NCI-H748 (cell line): ENCODE results near the gene LPGAT1.
A peak's percentile ranks its signal among the peaks of the same experiment; 100 is the strongest.

Source experiments
- DNase-seq: peaks from one replicate; lab custom pipeline; 2025; ENCODE audit not compliant: unreplicated experiment; lab: John Stamatoyannopoulos, UW

The LPGAT1 gene

GRCh38 chr1:211829343-211830054 lies 1.1 kb downstream of the LPGAT1 start:
- DNase-seq: peak; percentile 52

DNA sequence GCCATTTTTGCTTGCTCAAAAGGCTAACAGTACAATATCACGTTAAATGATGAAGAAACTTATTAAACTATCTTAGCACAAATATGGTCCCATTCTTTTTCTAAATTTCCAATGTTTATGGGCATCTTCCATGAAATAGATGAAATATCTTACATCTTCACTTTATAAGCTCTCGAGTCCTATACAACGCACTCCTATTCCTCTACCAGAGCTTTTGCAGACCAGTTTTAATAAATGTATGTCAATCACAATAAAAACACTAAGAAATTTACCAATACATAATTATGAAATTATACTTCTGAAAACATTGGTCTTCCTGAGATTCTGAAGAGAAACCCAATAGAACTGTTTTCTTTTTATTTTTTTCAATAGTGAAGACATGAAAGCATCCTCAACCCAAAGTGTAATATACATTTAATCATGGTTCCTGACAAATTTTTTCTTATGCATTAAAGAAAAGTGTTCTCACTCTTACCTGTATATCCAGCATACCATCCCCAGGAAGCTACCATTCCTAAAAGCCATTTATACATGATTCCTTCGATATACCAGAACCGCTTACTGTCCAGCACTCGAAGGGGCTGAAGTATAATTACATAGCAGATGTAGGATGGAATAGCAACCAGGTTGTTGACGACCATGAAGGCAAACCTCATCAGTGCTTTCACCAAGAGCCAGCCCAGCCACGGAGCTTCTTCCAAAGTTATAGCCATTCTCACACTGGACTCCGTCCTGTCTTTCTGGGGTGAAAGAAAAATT lies 1.8 kb downstream of the LPGAT1 start:
- DNase-seq: peak; percentile 46

DNA sequence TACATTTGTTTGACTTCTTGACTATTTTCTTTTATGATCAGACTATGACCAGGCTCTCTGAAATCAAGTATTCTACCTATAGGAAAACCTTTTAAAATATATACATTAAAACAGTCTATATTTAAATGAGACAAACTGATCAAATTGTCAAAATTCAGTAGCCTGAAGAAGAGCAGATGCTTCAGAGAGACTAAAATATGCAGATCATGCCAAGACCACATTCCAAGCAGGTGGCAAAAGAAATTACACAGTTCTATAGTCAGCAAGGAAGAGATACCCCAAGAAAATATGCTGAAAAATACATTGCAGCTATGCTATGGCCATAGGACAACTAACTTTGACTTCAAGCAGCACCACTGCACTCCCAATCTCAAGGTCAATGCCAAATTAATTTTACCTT lies 3.5 kb downstream of the LPGAT1 start:
- DNase-seq: no peak

GRCh38 chr1:211825980-211826379 lies 4.6 kb downstream of the LPGAT1 start:
- no peak for DNase-seq

DNA sequence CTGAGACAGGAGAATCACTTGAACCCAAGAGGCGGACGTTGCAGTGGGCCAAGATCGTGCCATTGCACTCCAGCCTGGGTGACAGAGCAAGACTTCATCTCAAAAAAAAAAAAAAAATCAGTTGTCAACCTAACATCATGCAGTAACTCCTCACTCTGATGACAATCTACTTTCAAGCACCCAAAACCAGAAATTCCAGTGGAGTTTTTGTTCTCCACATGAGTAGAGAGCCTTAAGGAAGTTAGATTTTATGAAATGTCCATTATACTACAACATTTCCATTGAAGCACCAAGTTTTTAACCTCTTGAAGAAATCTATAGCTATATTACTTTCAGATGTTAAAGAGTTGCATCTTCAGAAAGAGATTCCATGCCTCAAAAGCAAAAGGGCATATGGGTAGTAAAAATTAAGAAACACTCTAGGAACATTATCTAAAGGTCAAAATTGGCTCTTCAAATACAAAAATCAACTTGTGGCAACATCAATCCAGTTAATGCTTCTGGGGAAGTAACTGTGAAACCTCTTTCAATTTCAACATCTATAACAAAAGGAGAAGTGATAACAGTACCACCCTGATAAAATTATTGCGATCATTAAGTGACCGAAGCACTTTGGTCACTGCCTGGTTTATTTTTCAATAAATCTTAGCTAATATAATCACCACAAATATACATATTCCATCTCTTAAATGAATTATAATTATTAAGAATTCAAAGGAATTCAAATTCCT lies 7.7 kb downstream of the LPGAT1 start:
- DNase-seq: no peak

DNA sequence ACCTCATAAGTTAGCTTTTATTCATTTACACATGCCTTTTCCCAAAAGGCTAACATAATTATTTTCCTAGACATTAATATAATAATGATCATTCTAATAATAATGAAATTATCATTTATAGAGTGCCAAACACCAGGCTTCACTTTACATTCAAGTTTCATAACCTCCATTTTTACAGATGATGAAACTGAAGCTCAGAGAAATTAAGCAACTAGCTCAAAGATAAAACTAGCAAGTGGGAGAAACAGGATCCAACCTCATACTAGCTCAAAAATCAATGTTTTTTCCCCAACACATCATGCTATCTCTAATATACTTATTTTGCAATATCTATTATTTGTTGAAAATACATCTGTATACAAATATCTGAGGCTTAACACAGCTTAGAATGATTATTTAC lies 14.0 kb downstream of the LPGAT1 start:
- DNase-seq: no peak

DNA sequence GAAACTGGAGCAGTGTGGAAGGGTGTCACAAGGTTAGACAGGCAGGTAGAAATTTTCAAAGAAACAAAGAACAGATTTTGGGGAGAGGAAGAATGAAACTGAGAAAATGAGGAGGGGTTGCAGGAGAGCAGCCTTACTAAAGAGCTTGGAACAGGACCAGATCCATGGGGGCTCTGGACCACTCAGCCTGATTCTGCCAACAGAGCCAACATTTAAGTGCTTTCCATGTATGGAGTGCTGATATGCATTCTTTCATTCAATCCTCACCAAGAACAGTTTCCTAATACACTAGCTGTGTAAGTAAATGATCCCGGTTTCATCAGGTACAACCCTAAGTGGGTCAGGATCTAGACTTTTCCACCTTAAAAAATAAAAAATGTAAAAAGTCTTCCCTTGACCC lies 16.2 kb downstream of the LPGAT1 start:
- no peak for DNase-seq

DNA sequence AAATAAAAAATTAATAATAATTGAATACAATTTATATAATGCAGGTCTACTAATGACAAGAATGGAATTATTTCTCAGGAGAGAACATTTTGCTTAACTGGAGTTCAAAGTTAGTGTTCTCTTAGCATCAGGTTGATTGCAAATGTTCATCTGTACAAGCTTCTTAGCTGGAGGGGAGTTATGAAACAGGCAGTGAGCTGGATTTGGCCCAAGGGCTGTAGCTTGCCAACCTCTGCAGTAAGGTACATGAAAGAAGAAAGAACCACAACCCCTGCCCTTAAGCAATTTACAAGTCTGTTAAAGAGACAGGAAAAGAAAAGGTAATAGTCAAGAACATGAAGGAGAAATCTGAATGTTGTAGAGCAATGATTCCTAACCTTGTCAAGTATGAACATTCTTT lies 17.0 kb downstream of the LPGAT1 start:
- DNase-seq: no peak

DNA sequence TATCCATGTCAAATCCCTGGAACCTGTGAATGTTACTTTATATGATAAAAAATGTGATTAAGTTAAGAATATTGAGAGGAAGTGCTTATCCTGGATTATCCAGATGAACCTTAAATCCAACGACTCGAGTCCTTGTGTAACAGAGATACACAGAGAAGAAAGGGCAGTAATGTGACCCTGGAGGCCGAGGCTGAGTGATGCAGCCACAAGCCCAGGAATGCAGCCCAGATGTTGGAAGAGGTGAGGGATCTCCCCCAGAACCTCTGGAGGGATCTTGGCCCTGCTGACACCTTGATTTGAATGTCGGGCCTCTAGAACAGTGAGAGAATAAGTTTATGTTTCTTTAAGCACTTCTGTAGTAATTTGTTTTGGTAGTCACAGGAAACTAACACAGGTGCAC lies 18.0 kb downstream of the LPGAT1 start:
- DNase-seq: no peak

DNA sequence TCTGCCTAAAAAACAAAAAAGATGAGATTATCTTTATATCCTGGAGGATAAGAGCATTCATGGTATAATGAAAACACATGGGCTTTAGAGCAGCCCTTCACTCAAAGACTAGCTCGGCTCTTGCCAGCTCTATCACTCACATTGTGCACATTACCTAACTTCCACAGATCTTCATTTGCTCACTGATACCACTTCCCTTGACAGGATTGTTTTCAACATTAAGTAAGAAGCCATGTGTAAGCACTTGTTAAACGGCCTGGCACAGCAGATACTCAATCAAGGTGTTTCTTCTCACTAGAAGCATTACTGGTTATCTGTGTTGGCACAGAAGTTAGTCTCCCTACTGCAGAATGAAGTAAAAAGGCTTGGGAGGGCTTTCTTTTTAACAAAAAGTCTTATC lies 18.7 kb downstream of the LPGAT1 start:
- no peak for DNase-seq

- no peak for DNase-seq
Measured at GRCh38 chr1:211811126-211811525, 19.4 kb downstream of the LPGAT1 start.

- DNase-seq: no peak
Measured at GRCh38 chr1:211808475-211808874, 22.1 kb downstream of the LPGAT1 start.

DNA sequence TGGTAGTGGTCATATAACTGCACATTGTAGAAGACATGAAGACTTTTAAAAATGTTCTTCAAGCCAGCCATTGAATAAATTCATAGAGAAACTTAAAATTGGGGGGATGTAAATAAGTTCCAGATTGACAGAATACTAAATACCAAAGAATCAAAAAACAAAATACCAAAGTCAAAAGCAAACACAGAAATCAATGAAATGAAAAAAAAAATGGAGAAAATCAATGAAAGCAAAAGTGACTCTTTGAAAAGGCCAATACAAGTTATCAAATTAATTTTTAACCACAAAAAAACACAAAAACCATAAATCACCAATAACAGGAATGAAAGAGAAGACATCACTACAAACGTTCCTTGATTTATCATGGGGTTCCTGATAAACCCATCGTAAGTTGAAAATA lies 25.6 kb downstream of the LPGAT1 start:
- DNase-seq: no peak

DNA sequence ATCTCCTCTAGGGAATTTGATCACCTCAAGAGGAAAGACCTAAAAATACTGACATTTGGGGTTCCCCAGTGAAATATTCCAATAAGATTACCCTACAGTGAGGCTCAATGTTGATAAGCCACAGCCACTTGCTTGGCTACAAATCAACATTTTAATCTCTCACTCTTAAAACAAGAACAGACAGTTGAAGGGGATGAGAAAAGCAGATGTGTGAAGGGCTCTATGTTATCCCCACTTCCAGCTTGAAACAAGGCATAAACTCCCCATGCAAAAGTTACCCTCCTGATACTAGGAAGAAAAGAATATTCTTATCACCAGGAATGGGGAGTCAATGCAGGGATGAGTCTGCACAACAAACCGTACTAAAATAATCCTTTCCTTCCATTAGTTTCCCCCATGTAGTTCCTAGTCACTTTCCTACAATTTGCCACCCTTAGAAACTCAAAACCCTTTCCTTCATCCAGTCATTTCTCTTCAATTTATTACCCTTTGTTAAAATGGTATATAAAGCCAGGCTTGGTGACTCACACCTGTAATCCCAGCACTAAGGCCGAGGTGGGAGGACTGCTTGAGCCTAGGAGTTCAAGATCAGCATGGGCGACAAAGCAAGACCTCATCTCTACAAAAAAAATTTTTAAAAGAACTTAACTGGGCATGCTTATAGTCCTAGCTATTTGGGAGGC lies 29.5 kb downstream of the LPGAT1 start:
- no peak for DNase-seq

DNA sequence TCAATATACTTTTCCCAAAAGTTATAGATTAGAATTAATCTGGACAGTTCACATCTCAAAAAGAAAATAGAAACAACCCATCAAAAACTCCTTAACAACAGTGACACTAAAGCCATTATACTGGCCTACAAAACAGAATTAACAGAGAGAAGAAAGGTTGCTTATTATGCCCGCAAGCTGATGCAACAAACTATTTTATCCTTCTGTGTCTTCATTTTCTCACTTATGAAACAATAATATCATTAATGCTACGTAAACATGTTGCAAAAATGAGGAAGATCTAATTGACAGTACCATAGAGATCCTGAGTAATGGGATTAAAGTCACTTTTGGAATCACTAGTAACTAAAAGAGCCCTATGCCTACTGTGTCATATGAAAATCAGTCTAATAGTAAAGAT lies 32.6 kb downstream of the LPGAT1 start:
- DNase-seq: no peak

- DNase-seq: no peak
Measured at GRCh38 chr1:211791979-211792378, 38.6 kb downstream of the LPGAT1 start.

DNA sequence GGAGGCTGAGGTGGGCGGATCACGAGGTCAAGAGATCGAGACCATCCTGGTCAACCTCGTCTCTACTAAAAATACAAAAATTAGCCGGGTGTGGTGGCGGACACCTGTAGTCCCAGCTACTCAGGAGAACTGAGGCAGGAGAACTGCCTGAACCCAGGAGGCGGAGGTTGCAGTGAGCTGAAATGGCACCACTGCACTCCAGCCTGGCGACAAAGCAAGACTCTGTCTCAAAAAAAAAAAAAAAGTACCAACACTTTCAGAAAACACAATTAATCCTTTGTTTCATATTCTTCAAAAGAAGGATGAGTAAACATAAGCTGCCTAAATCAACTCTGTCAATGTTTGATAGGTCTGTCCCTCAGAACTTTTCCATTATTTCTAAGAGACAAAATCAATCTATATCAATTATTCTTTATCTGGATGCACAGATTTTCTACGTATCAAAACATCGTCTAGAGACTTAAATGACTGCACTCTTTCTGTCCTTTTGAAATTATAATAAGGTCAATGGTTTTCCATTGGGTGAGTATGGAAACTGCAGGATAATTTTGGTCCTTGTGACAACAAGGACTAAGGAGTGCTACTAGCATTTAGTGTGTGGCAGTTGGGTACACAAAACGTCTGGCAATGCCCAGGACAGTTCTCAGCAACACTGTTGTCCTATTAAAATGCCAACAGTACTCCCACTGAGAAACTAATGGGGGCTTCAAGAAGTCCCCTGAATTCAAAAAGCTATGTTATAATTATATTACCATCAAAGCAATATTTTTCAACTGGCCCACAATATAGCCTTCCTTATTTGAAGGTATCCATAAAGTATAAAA lies 40.7 kb downstream of the LPGAT1 start:
- no peak for DNase-seq

GRCh38 chr1:211788626-211789025 lies 41.9 kb downstream of the LPGAT1 start:
- no peak for DNase-seq

GRCh38 chr1:211783897-211784296 lies 46.7 kb downstream of the LPGAT1 start:
- DNase-seq: no peak

GRCh38 chr1:211783266-211783665 lies 47.3 kb downstream of the LPGAT1 start:
- DNase-seq: no peak

DNA sequence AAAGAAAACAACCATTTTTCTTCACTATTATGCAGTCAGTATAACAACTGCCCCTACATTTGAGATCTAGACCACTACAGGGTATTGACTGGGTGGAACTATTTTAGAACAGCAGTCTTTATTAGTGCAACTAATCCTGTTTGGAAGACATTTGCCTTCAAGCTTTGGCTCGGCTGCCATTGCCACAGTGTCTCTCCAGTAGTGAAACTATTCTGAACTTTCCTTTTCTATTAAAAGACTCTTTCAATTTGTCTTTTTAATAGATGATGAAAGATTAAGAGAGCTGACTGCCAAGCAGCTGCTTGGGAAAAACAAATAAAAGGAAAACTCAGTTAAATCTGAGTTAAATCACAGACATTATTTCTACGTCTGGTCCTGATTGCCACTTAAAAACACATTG lies 49.3 kb downstream of the LPGAT1 start:
- no peak for DNase-seq
